Stimulated activated CD4-positive, alpha-beta T cell treated with anti-CD3 and anti-CD28 coated beads, Interleukin-4, amount 100 ng/mL, for 4 hours (primary cell): ENCODE data around the gene SPG21.
"Not testable (repeated sequence)": the region's sequence is repeated elsewhere in the genome, so short reads cannot be mapped to it uniquely, and the experiment has no call there.

Experiments used
- DNase-seq, 2 experiments: peaks; one replicate each; pipeline ENCODE4 v3.0.0-alpha.2; 2020

Gene SPG21

GRCh38 chr15:64989416-64990167 is at the start of gene SPG21:
Gene SPG21, minus strand, starts transcription at chr15:64989914. Its CDS starts 6,345 bp downstream, at chr15:64983569.
- DNase-seq: peak; percentile 85 to 91

GRCh38 chr15:65038836-65039235 is 49.1 kb upstream of the SPG21 start:
- DNase-seq: no peak

- DNase-seq: no peak
Measured at GRCh38 chr15:65038428-65038827, 48.7 kb upstream of the SPG21 start.

GRCh38 chr15:65037309-65037708 is 47.6 kb upstream of the SPG21 start:
- DNase-seq: no peak

GRCh38 chr15:65034719-65035118 is 45.0 kb upstream of the SPG21 start:
- DNase-seq: no peak

- peak in 1 of 2 experiments; percentile 14 for DNase-seq
Measured at GRCh38 chr15:65033659-65034269, 44.0 kb upstream of the SPG21 start.

GRCh38 chr15:65032801-65033537 is 43.3 kb upstream of the SPG21 start:
- DNase-seq: peak; percentile 12 to 23

- DNase-seq: no peak
Measured at GRCh38 chr15:65029736-65030208, 40.1 kb upstream of the SPG21 start.

GRCh38 chr15:65028921-65029735 is 39.4 kb upstream of the SPG21 start, which contains the start of gene MTFMT:
Gene MTFMT, minus strand, starts transcription at chr15:65029639. Its CDS starts 26 bp downstream, at chr15:65029613.
- DNase-seq: peak; percentile 89 to 97

- no peak for DNase-seq
Measured at GRCh38 chr15:65028338-65028737, 38.6 kb upstream of the SPG21 start.

- DNase-seq: no peak
Measured at GRCh38 chr15:65027593-65027992, 37.9 kb upstream of the SPG21 start.

GRCh38 chr15:65026756-65027155 is 37.0 kb upstream of the SPG21 start:
- no peak for DNase-seq

GRCh38 chr15:65021488-65021887 is 31.8 kb upstream of the SPG21 start:
- DNase-seq: no peak

GRCh38 chr15:65020419-65020818 is 30.7 kb upstream of the SPG21 start:
- DNase-seq: no peak

GRCh38 chr15:65011198-65011597 is 21.5 kb upstream of the SPG21 start:
- not testable (repeated sequence) for DNase-seq

- DNase-seq: no peak
Measured at GRCh38 chr15:65008983-65009382, 19.3 kb upstream of the SPG21 start.

GRCh38 chr15:65006876-65007275 is 17.2 kb upstream of the SPG21 start:
- DNase-seq: no peak

GRCh38 chr15:65004993-65005392 is 15.3 kb upstream of the SPG21 start:
- DNase-seq: no peak

- DNase-seq: no peak
Measured at GRCh38 chr15:64997745-64998375, 8.1 kb upstream of the SPG21 start.

- no peak for DNase-seq
Measured at GRCh38 chr15:64997066-64997465, 7.4 kb upstream of the SPG21 start.

GRCh38 chr15:64993290-64993689 is 3.6 kb upstream of the SPG21 start:
- DNase-seq: no peak

- no peak for DNase-seq
Measured at GRCh38 chr15:64991536-64992135, 1.9 kb upstream of the SPG21 start.
